Adrenal gland (tissue), 12 donors: ENCODE results near the gene CCDC187. TPM values are rescaled to one million over a fixed set of nuclear protein-coding genes. Genes with fewer than 3 reads are reported as not detected.

Experiments
- DNase-seq, 7 donors: peaks; one replicate each; pipeline ENCODE4 v3.0.0-alpha.2; 2019 to 2020
- H3K27ac ChIP-seq, 5 donors: fragments of 200-600 bp; sonication (generic) in 4 of 5; 1 replicate in 3 of 5; 2 replicates in 2 of 5; pipeline versions ENCODE4 v1.5.1 to v1.8.0; 2016 to 2020; ENCODE audit warnings: mild to moderate bottlenecking in 1 of 5
- H3K27me3 ChIP-seq: fragments of 200-600 bp; 2 replicates; pipeline ENCODE4 v1.8.0; 2021
- H3K36me3 ChIP-seq, 2 donors: fragments of 200-600 bp; replicated peaks in 1 of 2; 1 replicate in 1 of 2; 2 replicates in 1 of 2; pipeline versions ENCODE4 v1.5.1 to v1.8.0; 2018 to 2022
- H3K4me1 ChIP-seq, 2 donors: fragments of 200-600 bp; replicated peaks in 1 of 2; 1 replicate in 1 of 2; 2 replicates in 1 of 2; pipeline versions ENCODE4 v1.5.1 to v1.8.0; 2018 to 2021
- H3K4me3 ChIP-seq, 4 donors: fragments of 200-600 bp; sonication (generic) in 3 of 4; one replicate each; pipeline ENCODE4 v1.5.1; 2016 to 2018
- H3K9me3 ChIP-seq, 3 donors: fragments of 200-600 bp; sonication (generic) in 1 of 3; replicated peaks in 1 of 3; 1 replicate in 2 of 3; 2 replicates in 1 of 3; pipeline versions ENCODE4 v1.5.1 to v1.8.0; 2016 to 2021
- CTCF ChIP-seq, 6 experiments: fragments of 450-650 bp in 4 of 6; fragments of 200-600 bp in 2 of 6; sonication (generic) in 1 of 6; IDR thresholded peaks; 1 replicate in 5 of 6; 2 replicates in 1 of 6; pipeline versions ENCODE4 v1.5.1 to v1.8.0; 2016 to 2021; ENCODE audit warnings: antibody characterized with exemption in 6 of 6, mild to moderate bottlenecking in 2 of 6, moderate library complexity in 1 of 6
- POLR2A ChIP-seq, 2 donors: fragments of 450-650 bp; IDR thresholded peaks; one replicate each; pipeline ENCODE4 v1.6.1; 2017; ENCODE audit warnings: antibody characterized with exemption in 2 of 2, mild to moderate bottlenecking in 2 of 2, moderate library complexity in 1 of 2
- WGBS, 4 donors: extraction: QIAGEN DNeasy Blood & Tissue Kit in 2 of 4; methylation state at CpG; one replicate each; pipeline versions ENCODE4 v1.1.5 to v1.1.7; 2013 to 2017; 5-methylcytosine and 5-hydroxymethylcytosine counted together
- intact Hi-C, 2 donors: fragments of 100-400 bp; cut with DNase I; formaldehyde crosslinking; loops; one replicate each; pipeline versions ENCODE4 v1.14.1 to v1.15.0; 2022 to 2023
- polyA plus RNA-seq, 3 donors: library from polyadenylated mRNA; stranded (reverse); fragments of 200-250 nt in 2 of 3; fragments of 350-450 nt in 1 of 3; fragmentation: Illumina TruSeq in 1 of 3; extraction: RNeasy Lipid Tissue Mini Kit (QIAGEN cat#74804) in 1 of 3; gene quantifications; one replicate each; pipeline ENCODE4 v1.2.3, GENCODE V29; 2013 to 2014
- total RNA-seq, 9 donors: library from RNA; depleted of rRNA in 4 of 9; stranded (reverse); fragments of >200 nt in 4 of 9; fragments of 120-200 nt in 1 of 9; fragmentation: NEBNext Ultra II Directional in 1 of 9; extraction: Animal tissue kit (Norgen Biotek cat#: 25700) in 1 of 9; gene quantifications; one replicate each; pipeline versions ENCODE4 v1.1.0 to v1.2.4, GENCODE V29; 2013 to 2023
- donor health status: healthy with polysubstance abuse.
- donor health status: Bipolar disorder and iron deficiency.
- donor health status: DM: yes; HTN: yes; CAD: no.
- donor health status: DM: no; HTN: no; CAD: no.
- donor health status: DM: no; HTN: no; CAD: no.
- donor health status: DM: yes; HTN: yes; CAD: no.

Gene CCDC187
- total and polyA plus RNA-seq, 12 donors: under 0.01 to 0.44 (median 0.08) TPM; not detected in 1

- TF ChIP-seq CTCF (IDR thresholded peaks at IDR 0.05): no peak
- no peak for TF ChIP-seq POLR2A (IDR thresholded peaks at IDR 0.05)
- intact Hi-C loops: no loop called here
- DNase-seq: no peak
- Histone ChIP-seq H3K4me1 (peaks cover 21 to 23% of the 10 kb centered on the region in 2 donors), H3K4me3 (no peak overlapping the region), H3K36me3 (no peaks in the 10 kb centered on the region), H3K9me3 (no peaks in the 10 kb centered on the region), H3K27me3 (no peaks in the 10 kb centered on the region), H3K27ac (no peak overlapping the region)
- WGBS, 4 donors: 78 to 88% (median 81%) methylated on average over 5 to 13 of the region's 13 CpGs
Observed at GRCh38 chr9:136258299-136258625, 45.6 kb downstream of the CCDC187 start.

DNA sequence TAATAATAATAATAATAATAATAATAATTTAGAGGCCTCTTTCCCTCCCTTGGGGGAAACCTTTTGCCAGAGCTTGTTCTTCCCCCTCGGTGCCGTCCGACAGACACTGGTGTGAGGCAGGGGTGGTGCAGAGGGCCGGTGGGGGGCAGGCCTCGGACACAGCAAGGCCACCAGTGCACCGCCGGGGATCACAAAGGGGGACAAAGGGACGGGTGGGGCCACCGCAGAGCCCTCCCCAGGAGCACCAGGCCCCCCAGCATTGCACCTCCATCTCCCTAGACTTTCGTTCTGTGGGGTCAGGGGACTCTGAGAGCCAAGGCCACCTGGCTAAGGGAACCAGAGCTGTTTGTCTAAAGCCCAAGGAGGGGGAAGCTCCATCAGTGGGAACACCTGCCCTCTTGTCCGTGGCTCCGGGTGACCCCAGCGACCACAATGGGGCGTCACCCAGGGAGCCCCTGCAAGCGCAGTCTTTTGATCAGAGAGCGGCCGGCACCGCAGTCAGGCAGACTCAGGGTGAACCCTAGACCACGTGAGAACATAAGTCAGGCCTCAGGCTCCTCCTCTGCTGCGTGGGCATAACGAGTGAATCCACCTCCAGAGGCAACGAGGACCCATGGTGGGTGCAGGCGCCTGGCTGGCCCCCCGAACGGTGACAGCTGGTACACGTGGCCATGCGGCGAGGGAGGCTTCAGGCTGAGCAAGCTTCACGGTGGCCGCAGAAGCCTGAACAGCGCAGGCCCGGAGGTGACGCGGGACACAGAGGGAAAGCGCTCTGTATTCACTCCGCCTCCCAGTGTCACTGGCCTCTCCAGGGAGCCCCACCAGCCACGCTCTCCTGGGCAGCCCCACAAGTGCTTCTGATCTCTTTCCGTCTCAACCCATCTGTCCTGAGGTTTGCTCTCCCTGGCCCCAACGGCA, 46.3 kb downstream of the CCDC187 start:
- Histone ChIP-seq H3K36me3 (no peaks in the 10 kb centered on the region), H3K27me3 (no peaks in the 10 kb centered on the region), H3K4me3 (no peak overlapping the region), H3K27ac (no peak overlapping the region), H3K9me3 (no peaks in the 10 kb centered on the region), H3K4me1 (peaks cover 21 to 23% of the 10 kb centered on the region in 2 donors)
- TF ChIP-seq CTCF (IDR thresholded peaks at IDR 0.05): no peak
- no peak for TF ChIP-seq POLR2A (IDR thresholded peaks at IDR 0.05)
- intact Hi-C loops: no loop called here
- no peak for DNase-seq
- 82 to 88% (median 87%) methylated on average over 19 to 39 of the region's 39 CpGs for WGBS, 4 donors

DNA sequence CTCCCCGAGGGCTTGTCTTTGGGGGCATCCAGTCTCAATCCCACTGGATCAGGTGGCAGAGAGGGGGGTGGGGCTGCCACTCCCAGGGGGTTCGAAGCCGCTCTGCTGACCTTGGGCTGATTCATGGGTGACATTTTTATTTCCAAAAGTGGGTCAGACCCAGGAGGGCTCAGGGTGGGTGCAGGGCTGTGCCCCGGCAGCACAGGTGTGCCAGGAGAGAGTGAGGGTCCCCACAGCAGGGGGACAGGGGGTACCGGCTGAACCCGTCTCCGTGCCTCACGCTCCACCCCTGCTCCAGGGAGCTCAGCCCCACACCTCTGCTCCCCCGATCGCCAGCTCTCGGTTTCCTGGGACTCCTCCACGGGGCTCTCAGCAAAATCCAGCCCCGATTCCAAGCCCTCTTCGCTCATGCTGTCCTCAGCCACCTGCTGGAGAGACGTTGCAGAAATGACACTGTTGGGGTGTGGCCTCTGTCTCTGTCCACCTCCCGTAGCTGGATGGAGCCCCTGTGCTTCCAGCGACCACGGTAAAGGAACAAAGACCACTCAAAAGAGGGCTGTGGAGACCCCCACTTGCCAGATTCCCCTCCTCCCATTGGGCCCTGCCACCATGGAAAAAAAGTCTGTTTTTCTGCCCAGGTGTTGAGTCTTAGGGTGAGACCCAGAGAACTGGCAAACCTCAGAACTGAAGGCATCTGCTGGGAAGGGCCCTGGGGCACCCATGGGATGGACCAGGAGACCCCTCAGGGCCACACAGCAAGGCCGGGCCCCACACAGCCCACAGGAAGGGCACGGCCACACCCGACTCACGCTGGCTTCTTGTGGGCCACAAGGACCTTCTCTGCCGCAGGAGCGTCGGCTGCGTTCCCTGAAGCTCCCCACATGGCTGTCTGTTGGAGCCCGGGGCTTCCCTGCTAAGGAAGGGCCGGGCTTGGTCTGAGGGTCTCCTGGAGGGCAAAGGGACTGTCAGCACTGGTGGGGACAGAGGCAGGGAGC, 47.7 kb downstream of the CCDC187 start:
- peak in 4 of 6 experiments; percentile 11 to 37 (median 16) for TF ChIP-seq CTCF (IDR thresholded peaks at IDR 0.05)
- no peak for TF ChIP-seq POLR2A (IDR thresholded peaks at IDR 0.05)
- no peaks in the 10 kb centered on the region for H3K27me3 ChIP-seq
- DNase-seq: peak in 3 of 7 donors; percentile 51 to 58 (median 53)
- 61 to 68% (median 62%) methylated on average over 12 to 28 of the region's 28 CpGs for WGBS, 4 donors
- intact Hi-C loops: no loop called here
- H3K9me3 ChIP-seq: no peaks in the 10 kb centered on the region
- no peaks in the 10 kb centered on the region for H3K36me3 ChIP-seq
- peak overlapping the region in 3 of 5 donors; percentile 69 to 85 (median 84) for H3K27ac ChIP-seq
- H3K4me1 ChIP-seq: peaks cover 21 to 23% of the 10 kb centered on the region in 2 donors
- H3K4me3 ChIP-seq: no peak overlapping the region

- peak; percentile 71 to 90 (median 86) for DNase-seq
- no peak for TF ChIP-seq CTCF (IDR thresholded peaks at IDR 0.05)
- no peak for TF ChIP-seq POLR2A (IDR thresholded peaks at IDR 0.05)
- H3K4me3 ChIP-seq: no peak overlapping the region
- intact Hi-C loops: no loop called here
- no peaks in the 10 kb centered on the region for H3K9me3 ChIP-seq
- H3K4me1 ChIP-seq: peaks cover 23 to 27% of the 10 kb centered on the region in 2 donors
- no peaks in the 10 kb centered on the region for H3K36me3 ChIP-seq
- H3K27me3 ChIP-seq: no peaks in the 10 kb centered on the region
- WGBS, 4 donors: 22 to 80% (median 27%) methylated on average over 1 to 12 of the region's 12 CpGs
- peak overlapping the region; percentile 25 to 85 (median 69) for H3K27ac ChIP-seq
Observed at GRCh38 chr9:136255166-136255538, 48.7 kb downstream of the CCDC187 start.
